Retinal pigment epithelial cell (primary cell): ENCODE data around the gene BEST3.
"Not testable (repeated sequence)": the region's sequence is repeated elsewhere in the genome, so short reads cannot be mapped to it uniquely, and the experiment has no call there.

Source experiments
- DNase-seq: peaks from one replicate; pipeline ENCODE4 v3.0.0-alpha.2; 2010; ENCODE audit warnings: low read depth
- H3K4me3 ChIP-seq: 2 replicates; pipeline ENCODE4 v1.5.1; 2011; ENCODE audit warnings: mild to moderate bottlenecking, low read length, control low read depth, moderate library complexity
- CTCF ChIP-seq: conservative IDR thresholded peaks from 2 replicates; pipeline ENCODE4 v1.5.1; 2011; ENCODE audit warnings: low read depth, low read length, control low read depth, inconsistent platforms

BEST3 gene

GRCh38 chr12:69620077-69620476, 79.0 kb downstream of the BEST3 start:
- DNase-seq = no peak
- no peak overlapping the region for H3K4me3 ChIP-seq
- TF ChIP-seq CTCF = no peak

GRCh38 chr12:69619050-69619449, 80.1 kb downstream of the BEST3 start:
- no peak for DNase-seq
- no peak overlapping the region for H3K4me3 ChIP-seq
- no peak for TF ChIP-seq CTCF

- DNase-seq = no peak
- no peak overlapping the region for H3K4me3 ChIP-seq
- TF ChIP-seq CTCF = no peak
Observed at GRCh38 chr12:69616025-69616424, 83.1 kb downstream of the BEST3 start.

- no peak overlapping the region for H3K4me3 ChIP-seq
- no peak for TF ChIP-seq CTCF
- no peak for DNase-seq
Observed at GRCh38 chr12:69613351-69613750, 85.8 kb downstream of the BEST3 start.

GRCh38 chr12:69610729-69611128, 88.4 kb downstream of the BEST3 start, which contains the start of gene LRRC10:
Gene LRRC10 (minus strand): TSS chr12:69610907. CDS start chr12:69610838, 69 bp downstream.
- no peak for DNase-seq
- no peak for TF ChIP-seq CTCF
- H3K4me3 ChIP-seq = no peak within 1 kb of the TSS

GRCh38 chr12:69610126-69610525, 89.0 kb downstream of the BEST3 start:
- H3K4me3 ChIP-seq = no peak overlapping the region
- no peak for DNase-seq
- no peak for TF ChIP-seq CTCF

- no peak for DNase-seq
- H3K4me3 ChIP-seq = no peak overlapping the region
- TF ChIP-seq CTCF = no peak
Observed at GRCh38 chr12:69608114-69608513, 91.0 kb downstream of the BEST3 start.

GRCh38 chr12:69604275-69604674, 94.8 kb downstream of the BEST3 start:
- DNase-seq, H3K4me3 ChIP-seq: not testable (repeated sequence)
